ENCODE data around the gene HAL.

- TF ChIP-seq, protein P1, sequence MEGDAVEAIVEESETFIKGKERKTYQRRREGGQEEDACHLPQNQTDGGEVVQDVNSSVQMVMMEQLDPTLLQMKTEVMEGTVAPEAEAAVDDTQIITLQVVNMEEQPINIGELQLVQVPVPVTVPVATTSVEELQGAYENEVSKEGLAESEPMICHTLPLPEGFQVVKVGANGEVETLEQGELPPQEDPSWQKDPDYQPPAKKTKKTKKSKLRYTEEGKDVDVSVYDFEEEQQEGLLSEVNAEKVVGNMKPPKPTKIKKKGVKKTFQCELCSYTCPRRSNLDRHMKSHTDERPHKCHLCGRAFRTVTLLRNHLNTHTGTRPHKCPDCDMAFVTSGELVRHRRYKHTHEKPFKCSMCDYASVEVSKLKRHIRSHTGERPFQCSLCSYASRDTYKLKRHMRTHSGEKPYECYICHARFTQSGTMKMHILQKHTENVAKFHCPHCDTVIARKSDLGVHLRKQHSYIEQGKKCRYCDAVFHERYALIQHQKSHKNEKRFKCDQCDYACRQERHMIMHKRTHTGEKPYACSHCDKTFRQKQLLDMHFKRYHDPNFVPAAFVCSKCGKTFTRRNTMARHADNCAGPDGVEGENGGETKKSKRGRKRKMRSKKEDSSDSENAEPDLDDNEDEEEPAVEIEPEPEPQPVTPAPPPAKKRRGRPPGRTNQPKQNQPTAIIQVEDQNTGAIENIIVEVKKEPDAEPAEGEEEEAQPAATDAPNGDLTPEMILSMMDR (IDR thresholded peaks at IDR 0.05): no peak
- TF ChIP-seq POLR2AphosphoS5 (IDR thresholded peaks at IDR 0.05; ENCODE audit: insufficient read depth in 1 of 2, low read depth in 1 of 2): no peak
These were observed 21.8 kb downstream of the HAL start for GRCh38 chr12:95974358-95974757.

Measured in vagina (tissue), 2 donors.